SK-N-SH (cell line): ENCODE results near the gene NGF. TPM values are rescaled to one million over a fixed set of nuclear protein-coding genes. Genes with fewer than 3 reads are reported as not detected.

Experiments used
- CTCF ChIA-PET: fragments of 300-600, 350-600 bp; formaldehyde crosslinking; extraction: SDS; loops from one replicate; lab custom pipeline; 2021; lab: Yijun Ruan, JAX
- POLR2A ChIA-PET: fragments of 350-600 bp; sonication (Branson Sonifier 250); formaldehyde crosslinking; extraction: SDS; loops from one replicate; lab custom pipeline; 2020; ENCODE audit warnings: antibody characterized with exemption, inconsistent platforms; lab: Yijun Ruan, JAX
- DNase-seq: peaks from one replicate; pipeline ENCODE4 v3.0.0; 2012
- H2AFZ ChIP-seq: fragments of 200-600 bp; sonication (generic); 2 replicates; pipeline ENCODE4 v1.8.1; 2016; ENCODE audit warnings: antibody characterized with exemption, mild to moderate bottlenecking, low read depth
- H3F3A ChIP-seq: fragments of 200-600 bp; sonication (generic); replicated peaks from 2 replicates; pipeline ENCODE3; 2016; ENCODE audit warnings: antibody characterized with exemption, mild to moderate bottlenecking; ENCODE audit not compliant: insufficient read depth
- H3K27ac ChIP-seq, 2 experiments: fragments of 200-500 bp in 1 of 2; fragments of 200-600 bp in 1 of 2; sonication (Bioruptor generic) in 1 of 2; sonication (generic), shearing (Covaris generic) in 1 of 2; 2 replicates each; pipeline versions ENCODE4 v1.5.1 to v1.6.1; 2014 to 2016; ENCODE audit warnings: low read depth in 2 of 2, inconsistent platforms in 1 of 2, low read length in 1 of 2, mild to moderate bottlenecking in 1 of 2, mixed read lengths in 1 of 2
- H3K27me3 ChIP-seq: fragments of 200-600 bp; sonication (generic), shearing (Covaris generic); 2 replicates; pipeline ENCODE4 v1.6.1; 2016; ENCODE audit warnings: mixed run types; ENCODE audit not compliant: insufficient read depth
- H3K36me3 ChIP-seq, 2 experiments: fragments of 200-500 bp in 1 of 2; fragments of 200-600 bp in 1 of 2; sonication (Bioruptor generic) in 1 of 2; sonication (generic) in 1 of 2; replicated peaks in 1 of 2; 2 replicates each; pipeline versions ENCODE3 to v1.5.1; 2014 to 2016; ENCODE audit warnings: low read length in 1 of 2, mild to moderate bottlenecking in 1 of 2; ENCODE audit not compliant: insufficient read depth in 2 of 2, control insufficient read depth in 1 of 2
- H3K4me1 ChIP-seq, 2 experiments: fragments of 200-500 bp in 1 of 2; fragments of 200-600 bp in 1 of 2; sonication (Bioruptor generic) in 1 of 2; sonication (generic), shearing (Covaris generic) in 1 of 2; 2 replicates each; pipeline versions ENCODE4 v1.5.1 to v1.6.1; 2014 to 2016; ENCODE audit warnings: low read depth in 1 of 2, low read length in 1 of 2, mixed run types in 1 of 2; ENCODE audit not compliant: insufficient read depth in 2 of 2, control insufficient read depth in 1 of 2
- H3K4me2 ChIP-seq: fragments of 200-600 bp; sonication (generic), shearing (Covaris generic); 2 replicates; pipeline ENCODE4 v1.6.1; 2017; ENCODE audit warnings: mixed run types
- H3K4me3 ChIP-seq, 2 experiments: fragments of 200-500 bp in 1 of 2; fragments of 200-600 bp in 1 of 2; sonication (Bioruptor generic) in 1 of 2; sonication (generic), shearing (Covaris generic) in 1 of 2; 2 replicates each; pipeline versions ENCODE4 v1.5.1 to v1.8.1; 2014 to 2016; ENCODE audit warnings: low read depth in 2 of 2, inconsistent platforms in 1 of 2, low read length in 1 of 2, mild to moderate bottlenecking in 1 of 2, mixed read lengths in 1 of 2, moderate library complexity in 1 of 2
- H3K79me2 ChIP-seq: fragments of 200-600 bp; sonication (generic); 2 replicates; pipeline ENCODE4 v1.8.1; 2017; ENCODE audit warnings: mild to moderate bottlenecking; ENCODE audit not compliant: insufficient read depth
- H3K9ac ChIP-seq: fragments of 200-600 bp; sonication (generic); 2 replicates; pipeline ENCODE4 v1.6.1; 2017; ENCODE audit warnings: mixed run types
- H3K9me2 ChIP-seq: fragments of 200-600 bp; sonication (generic); 2 replicates; pipeline ENCODE4 v1.6.1; 2017; ENCODE audit warnings: mixed run types
- H3K9me3 ChIP-seq: fragments of 200-600 bp; sonication (generic); 2 replicates; pipeline ENCODE4 v1.6.1; 2017; ENCODE audit warnings: mixed run types, mild to moderate bottlenecking, moderate library complexity
- H4K20me1 ChIP-seq: fragments of 200-600 bp; sonication (generic); 2 replicates; pipeline ENCODE4 v1.6.1; 2017; ENCODE audit warnings: mild to moderate bottlenecking, mixed run types; ENCODE audit not compliant: insufficient read depth
- CHD2 ChIP-seq: fragments of 150-350 bp; IDR thresholded peaks from 2 replicates; pipeline ENCODE4 v1.6.1; 2018; ENCODE audit warnings: low read length; ENCODE audit not compliant: partially characterized antibody
- CTCF ChIP-seq: fragments of 200-600 bp; sonication (generic); IDR thresholded peaks from 2 replicates; pipeline ENCODE4 v1.6.1; 2017; ENCODE audit warnings: antibody characterized with exemption, mild to moderate bottlenecking, moderate library complexity
- ELF1 ChIP-seq: IDR thresholded peaks from 2 replicates; pipeline ENCODE4 v1.4.0; 2012
- EP300 ChIP-seq, 2 experiments: IDR thresholded peaks; 2 replicates each; pipeline versions ENCODE4 v1.4.0 to v1.6.1; 2012; ENCODE audit warnings: borderline replicate concordance in 1 of 2, low read depth in 1 of 2, low read length in 1 of 2
- FOSL2 ChIP-seq: IDR thresholded peaks from 2 replicates; pipeline ENCODE4 v1.4.0; 2012; ENCODE audit warnings: low read depth, mild to moderate bottlenecking, moderate library complexity, borderline replicate concordance
- GABPA ChIP-seq: IDR thresholded peaks from 2 replicates; pipeline ENCODE4 v1.4.0; 2012; ENCODE audit warnings: low read depth, mild to moderate bottlenecking
- JUND ChIP-seq: IDR thresholded peaks from 2 replicates; pipeline ENCODE4 v1.4.0; 2012
- NFIC ChIP-seq: IDR thresholded peaks from 2 replicates; pipeline ENCODE4 v1.4.0; 2012; ENCODE audit warnings: borderline replicate concordance
- NRF1 ChIP-seq: IDR thresholded peaks from 2 replicates; pipeline ENCODE4 v1.6.1; 2012; ENCODE audit warnings: low read depth, mild to moderate bottlenecking, low read length
- RCOR1 ChIP-seq: fragments of 150-350 bp; IDR thresholded peaks from 2 replicates; pipeline ENCODE4 v1.6.1; 2017; ENCODE audit warnings: antibody characterized with exemption, low read length
- RXRA ChIP-seq: IDR thresholded peaks from 2 replicates; pipeline ENCODE4 v1.4.0; 2012; ENCODE audit warnings: low read depth, mild to moderate bottlenecking, borderline replicate concordance
- SMC3 ChIP-seq: IDR thresholded peaks from 2 replicates; pipeline ENCODE4 v1.6.1; 2012; ENCODE audit warnings: low read depth, low read length, improper control_type of control experiment
- TAF1 ChIP-seq: IDR thresholded peaks from 2 replicates; pipeline ENCODE4 v1.6.1; 2012; ENCODE audit warnings: low read depth, mild to moderate bottlenecking, low read length, moderate library complexity, borderline replicate concordance
- TCF12 ChIP-seq: IDR thresholded peaks from 2 replicates; pipeline ENCODE4 v1.4.0; 2012
- TEAD4 ChIP-seq: IDR thresholded peaks from 2 replicates; pipeline ENCODE4 v1.4.0; 2012; ENCODE audit warnings: mild to moderate bottlenecking, borderline replicate concordance; ENCODE audit not compliant: insufficient read depth
- polyA plus RNA-seq, 3 experiments: library from polyadenylated mRNA; depleted of rRNA; stranded (reverse); fragments of >200 nt; gene quantifications; 2 replicates each; pipeline ENCODE4 v1.2.3, GENCODE V29; 2012
- TF ChIP-seq, protein P1 (sequence below): IDR thresholded peaks from 2 replicates; pipeline ENCODE4; 2012
- TF ChIP-seq, protein P2 (sequence below): fragments of 150-350 bp; IDR thresholded peaks from 2 replicates; pipeline ENCODE4 v1.6.1; 2017; ENCODE audit warnings: antibody characterized with exemption, low read length, low read depth, borderline replicate concordance
- TF ChIP-seq, protein P3 (sequence below): IDR thresholded peaks from 2 replicates; pipeline ENCODE4 v1.4.0; 2012; ENCODE audit warnings: low read depth

NGF gene
- polyA plus RNA-seq, 1 of the 3 experiments (the other 2 are of a cell fraction): 75.8 TPM

GRCh38 chr1:115308969-115309368 lies 29.1 kb downstream of the NGF start (continued):
- TF ChIP-seq SMC3: no peak
- no peak for TF ChIP-seq GABPA
- TF ChIP-seq, all 33 proteins: peak for 0

DNA sequence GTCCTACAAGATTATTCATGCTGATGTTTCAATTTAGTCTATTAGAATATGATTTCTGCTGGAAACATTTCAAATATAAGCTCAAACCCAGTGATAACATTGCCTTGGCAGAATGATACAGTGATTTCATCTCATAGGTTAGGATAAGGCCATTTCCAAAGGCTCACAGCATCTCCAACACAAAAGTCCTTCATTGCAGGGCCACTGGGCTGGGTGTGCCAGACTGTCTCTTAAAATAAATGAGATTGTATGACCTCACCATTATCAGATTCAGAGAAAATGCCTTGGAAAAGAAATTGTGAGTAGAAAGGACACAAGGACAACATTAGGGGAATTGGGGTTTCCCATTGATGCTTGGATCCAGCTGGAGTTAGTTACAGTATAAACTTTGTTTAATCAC lies 30.4 kb downstream of the NGF start:
- Histone ChIP-seq H3K9ac (no peak overlapping the region), H3K9me2 (no peaks in the 10 kb centered on the region), H3K79me2 (peaks cover 72% of the 10 kb centered on the region), H3K4me3 (no peak overlapping the region), H3K27me3 (no peaks in the 10 kb centered on the region), H4K20me1 (no peaks in the 10 kb centered on the region), H3K9me3 (no peaks in the 10 kb centered on the region), H3K27ac (peak overlapping the region in 1 of 2 experiments; percentile 38; a peak in 1 of 4 replicates), H2AFZ (no peak overlapping the region), H3F3A (peaks cover 14% of the 10 kb centered on the region), H3K4me2 (no peak overlapping the region), H3K4me1 (peaks cover 11 to 19% of the 10 kb centered on the region in 2 experiments; a peak in 3 of 4 replicates), H3K36me3 (peaks cover 6 to 25% of the 10 kb centered on the region in 2 experiments)
- no peak for DNase-seq
- TF ChIP-seq TAF1 (no peak), ELF1 (no peak), FOSL2 (no peak), SMC3 (no peak), NFIC (no peak), NRF1 (no peak), TEAD4 (no peak), CTCF (no peak), CHD2 (no peak), JUND (no peak), RXRA (no peak), EP300 (IDR thresholded peaks at IDR 0.05; ENCODE audit: borderline replicate concordance in 1 of 2, low read depth in 1 of 2, low read length in 1 of 2) (no peak), TCF12 (no peak), RCOR1 (no peak)
- TF ChIP-seq, protein P1, sequence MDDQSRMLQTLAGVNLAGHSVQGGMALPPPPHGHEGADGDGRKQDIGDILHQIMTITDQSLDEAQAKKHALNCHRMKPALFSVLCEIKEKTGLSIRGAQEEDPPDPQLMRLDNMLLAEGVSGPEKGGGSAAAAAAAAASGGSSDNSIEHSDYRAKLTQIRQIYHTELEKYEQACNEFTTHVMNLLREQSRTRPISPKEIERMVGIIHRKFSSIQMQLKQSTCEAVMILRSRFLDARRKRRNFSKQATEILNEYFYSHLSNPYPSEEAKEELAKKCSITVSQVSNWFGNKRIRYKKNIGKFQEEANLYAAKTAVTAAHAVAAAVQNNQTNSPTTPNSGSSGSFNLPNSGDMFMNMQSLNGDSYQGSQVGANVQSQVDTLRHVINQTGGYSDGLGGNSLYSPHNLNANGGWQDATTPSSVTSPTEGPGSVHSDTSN: no peak
- TF ChIP-seq, protein P2, sequence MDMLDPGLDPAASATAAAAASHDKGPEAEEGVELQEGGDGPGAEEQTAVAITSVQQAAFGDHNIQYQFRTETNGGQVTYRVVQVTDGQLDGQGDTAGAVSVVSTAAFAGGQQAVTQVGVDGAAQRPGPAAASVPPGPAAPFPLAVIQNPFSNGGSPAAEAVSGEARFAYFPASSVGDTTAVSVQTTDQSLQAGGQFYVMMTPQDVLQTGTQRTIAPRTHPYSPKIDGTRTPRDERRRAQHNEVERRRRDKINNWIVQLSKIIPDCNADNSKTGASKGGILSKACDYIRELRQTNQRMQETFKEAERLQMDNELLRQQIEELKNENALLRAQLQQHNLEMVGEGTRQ: no peak
- TF ChIP-seq, protein P3, sequence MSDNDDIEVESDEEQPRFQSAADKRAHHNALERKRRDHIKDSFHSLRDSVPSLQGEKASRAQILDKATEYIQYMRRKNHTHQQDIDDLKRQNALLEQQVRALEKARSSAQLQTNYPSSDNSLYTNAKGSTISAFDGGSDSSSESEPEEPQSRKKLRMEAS: no peak
- POLR2A ChIA-PET: no interaction called here
- CTCF ChIA-PET: interaction anchor here (1.5 kb wide), 2 partner anchors 18 to 162 kb away, joined by 3 to 6 read pairs; no protein-coding TSS in a partner anchor
